Liver (tissue), 3 donors: ENCODE measurements around the gene CAMK1D.

ENCODE experiments used
- EGR1 ChIP-seq, 2 donors: IDR thresholded peaks; 2 replicates each; pipeline ENCODE4 v1.6.1; 2016 to 2018; ENCODE audit warnings: antibody characterized with exemption in 2 of 2, low read depth in 2 of 2
- JUND ChIP-seq, 2 donors: IDR thresholded peaks; 2 replicates each; pipeline ENCODE4 v1.6.1; 2016; ENCODE audit warnings: antibody characterized with exemption in 2 of 2
- NR2F2 ChIP-seq: IDR thresholded peaks from 2 replicates; pipeline ENCODE4 v1.6.1; 2016; ENCODE audit warnings: antibody characterized with exemption
- RAD21 ChIP-seq, 2 donors: IDR thresholded peaks; 2 replicates each; pipeline ENCODE4 v1.6.1; 2016; ENCODE audit warnings: antibody characterized with exemption in 2 of 2, mild to moderate bottlenecking in 2 of 2
- SP1 ChIP-seq: IDR thresholded peaks from 2 replicates; pipeline ENCODE4 v1.6.1; 2018; ENCODE audit warnings: antibody characterized with exemption, mild to moderate bottlenecking
- TAF1 ChIP-seq: conservative IDR thresholded peaks from 2 replicates; pipeline ENCODE4 v1.6.1; 2016; ENCODE audit warnings: antibody characterized with exemption, mild to moderate bottlenecking
- YY1 ChIP-seq: IDR thresholded peaks from 2 replicates; pipeline ENCODE4 v1.6.1; 2016; ENCODE audit warnings: antibody characterized with exemption, mild to moderate bottlenecking
- TF ChIP-seq, protein P1 (sequence below): fragments of 150-350 bp; IDR thresholded peaks from 2 replicates; pipeline ENCODE4 v1.5.1; 2017; ENCODE audit warnings: improper control_type of control experiment, low read depth, low read length; ENCODE audit not compliant: missing input control
- TF ChIP-seq, protein P2 (sequence below): IDR thresholded peaks from 2 replicates; pipeline ENCODE4 v1.6.1; 2016; ENCODE audit warnings: antibody characterized with exemption
- TF ChIP-seq, protein P3 (sequence below): IDR thresholded peaks from 2 replicates; pipeline ENCODE4 v1.6.1; 2016; ENCODE audit warnings: antibody characterized with exemption, mild to moderate bottlenecking
- TF ChIP-seq, protein P4 (sequence below): IDR thresholded peaks from 2 replicates; pipeline ENCODE4 v1.6.1; 2016; ENCODE audit warnings: antibody characterized with exemption
- donor health status: healthy.
- donor health status: healthy.

DNA sequence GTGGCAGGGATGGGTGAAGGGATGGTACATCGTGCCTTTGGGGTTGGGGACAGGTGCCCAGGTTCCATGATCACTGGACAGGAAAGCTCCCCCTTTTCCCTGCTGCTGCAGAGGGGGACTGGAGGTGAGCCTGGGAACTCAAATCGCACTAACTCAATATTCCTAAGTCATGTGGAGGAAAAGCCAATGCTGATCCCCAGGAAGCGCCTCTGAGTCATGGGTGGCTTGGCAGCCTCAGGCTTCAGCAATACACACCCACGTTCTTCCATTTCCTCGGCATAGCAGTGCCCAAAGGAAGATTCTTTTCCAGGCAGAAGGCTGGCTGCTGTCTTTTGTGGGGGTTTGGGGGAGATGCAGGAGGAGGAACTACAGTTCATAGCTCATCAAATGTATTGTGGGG, 486.4 kb downstream of the CAMK1D start:
- TF ChIP-seq, protein P1, sequence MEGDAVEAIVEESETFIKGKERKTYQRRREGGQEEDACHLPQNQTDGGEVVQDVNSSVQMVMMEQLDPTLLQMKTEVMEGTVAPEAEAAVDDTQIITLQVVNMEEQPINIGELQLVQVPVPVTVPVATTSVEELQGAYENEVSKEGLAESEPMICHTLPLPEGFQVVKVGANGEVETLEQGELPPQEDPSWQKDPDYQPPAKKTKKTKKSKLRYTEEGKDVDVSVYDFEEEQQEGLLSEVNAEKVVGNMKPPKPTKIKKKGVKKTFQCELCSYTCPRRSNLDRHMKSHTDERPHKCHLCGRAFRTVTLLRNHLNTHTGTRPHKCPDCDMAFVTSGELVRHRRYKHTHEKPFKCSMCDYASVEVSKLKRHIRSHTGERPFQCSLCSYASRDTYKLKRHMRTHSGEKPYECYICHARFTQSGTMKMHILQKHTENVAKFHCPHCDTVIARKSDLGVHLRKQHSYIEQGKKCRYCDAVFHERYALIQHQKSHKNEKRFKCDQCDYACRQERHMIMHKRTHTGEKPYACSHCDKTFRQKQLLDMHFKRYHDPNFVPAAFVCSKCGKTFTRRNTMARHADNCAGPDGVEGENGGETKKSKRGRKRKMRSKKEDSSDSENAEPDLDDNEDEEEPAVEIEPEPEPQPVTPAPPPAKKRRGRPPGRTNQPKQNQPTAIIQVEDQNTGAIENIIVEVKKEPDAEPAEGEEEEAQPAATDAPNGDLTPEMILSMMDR, result no peak
- TF ChIP-seq YY1 (no peak), EGR1 (IDR thresholded peaks at IDR 0.05; ENCODE audit: low read depth in 2 of 2) (no peak), NR2F2 (no peak), RAD21 (IDR thresholded peaks at IDR 0.05) (no peak), JUND (IDR thresholded peaks at IDR 0.05) (peak in 1 of 2 donors; percentile 14), TAF1 (no peak), SP1 (no peak)
- TF ChIP-seq, protein P2, sequence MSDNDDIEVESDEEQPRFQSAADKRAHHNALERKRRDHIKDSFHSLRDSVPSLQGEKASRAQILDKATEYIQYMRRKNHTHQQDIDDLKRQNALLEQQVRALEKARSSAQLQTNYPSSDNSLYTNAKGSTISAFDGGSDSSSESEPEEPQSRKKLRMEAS, result no peak
- TF ChIP-seq, protein P3, sequence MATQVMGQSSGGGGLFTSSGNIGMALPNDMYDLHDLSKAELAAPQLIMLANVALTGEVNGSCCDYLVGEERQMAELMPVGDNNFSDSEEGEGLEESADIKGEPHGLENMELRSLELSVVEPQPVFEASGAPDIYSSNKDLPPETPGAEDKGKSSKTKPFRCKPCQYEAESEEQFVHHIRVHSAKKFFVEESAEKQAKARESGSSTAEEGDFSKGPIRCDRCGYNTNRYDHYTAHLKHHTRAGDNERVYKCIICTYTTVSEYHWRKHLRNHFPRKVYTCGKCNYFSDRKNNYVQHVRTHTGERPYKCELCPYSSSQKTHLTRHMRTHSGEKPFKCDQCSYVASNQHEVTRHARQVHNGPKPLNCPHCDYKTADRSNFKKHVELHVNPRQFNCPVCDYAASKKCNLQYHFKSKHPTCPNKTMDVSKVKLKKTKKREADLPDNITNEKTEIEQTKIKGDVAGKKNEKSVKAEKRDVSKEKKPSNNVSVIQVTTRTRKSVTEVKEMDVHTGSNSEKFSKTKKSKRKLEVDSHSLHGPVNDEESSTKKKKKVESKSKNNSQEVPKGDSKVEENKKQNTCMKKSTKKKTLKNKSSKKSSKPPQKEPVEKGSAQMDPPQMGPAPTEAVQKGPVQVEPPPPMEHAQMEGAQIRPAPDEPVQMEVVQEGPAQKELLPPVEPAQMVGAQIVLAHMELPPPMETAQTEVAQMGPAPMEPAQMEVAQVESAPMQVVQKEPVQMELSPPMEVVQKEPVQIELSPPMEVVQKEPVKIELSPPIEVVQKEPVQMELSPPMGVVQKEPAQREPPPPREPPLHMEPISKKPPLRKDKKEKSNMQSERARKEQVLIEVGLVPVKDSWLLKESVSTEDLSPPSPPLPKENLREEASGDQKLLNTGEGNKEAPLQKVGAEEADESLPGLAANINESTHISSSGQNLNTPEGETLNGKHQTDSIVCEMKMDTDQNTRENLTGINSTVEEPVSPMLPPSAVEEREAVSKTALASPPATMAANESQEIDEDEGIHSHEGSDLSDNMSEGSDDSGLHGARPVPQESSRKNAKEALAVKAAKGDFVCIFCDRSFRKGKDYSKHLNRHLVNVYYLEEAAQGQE, result no peak
- TF ChIP-seq, protein P4, sequence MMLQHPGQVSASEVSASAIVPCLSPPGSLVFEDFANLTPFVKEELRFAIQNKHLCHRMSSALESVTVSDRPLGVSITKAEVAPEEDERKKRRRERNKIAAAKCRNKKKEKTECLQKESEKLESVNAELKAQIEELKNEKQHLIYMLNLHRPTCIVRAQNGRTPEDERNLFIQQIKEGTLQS, result no peak
